ENCODE results near the gene DEFB127.

- no peak for TF ChIP-seq SP1 (IDR thresholded peaks at IDR 0.05)
- no peak for TF ChIP-seq FOXM1 (IDR thresholded peaks at IDR 0.05; ENCODE audit: borderline replicate concordance)
- no peak for TF ChIP-seq FOXA1 (IDR thresholded peaks at IDR 0.05)
- TF ChIP-seq TARDBP (IDR thresholded peaks at IDR 0.05) = no peak
- TF ChIP-seq NFRKB (IDR thresholded peaks at IDR 0.05) = no peak
- TF ChIP-seq, protein P1, sequence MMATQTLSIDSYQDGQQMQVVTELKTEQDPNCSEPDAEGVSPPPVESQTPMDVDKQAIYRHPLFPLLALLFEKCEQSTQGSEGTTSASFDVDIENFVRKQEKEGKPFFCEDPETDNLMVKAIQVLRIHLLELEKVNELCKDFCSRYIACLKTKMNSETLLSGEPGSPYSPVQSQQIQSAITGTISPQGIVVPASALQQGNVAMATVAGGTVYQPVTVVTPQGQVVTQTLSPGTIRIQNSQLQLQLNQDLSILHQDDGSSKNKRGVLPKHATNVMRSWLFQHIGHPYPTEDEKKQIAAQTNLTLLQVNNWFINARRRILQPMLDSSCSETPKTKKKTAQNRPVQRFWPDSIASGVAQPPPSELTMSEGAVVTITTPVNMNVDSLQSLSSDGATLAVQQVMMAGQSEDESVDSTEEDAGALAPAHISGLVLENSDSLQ (IDR thresholded peaks at IDR 0.05) = no peak
- no peak for TF ChIP-seq SUZ12 (IDR thresholded peaks at IDR 0.05)
- TF ChIP-seq ELF4 (IDR thresholded peaks at IDR 0.05) = no peak
- no peak for TF ChIP-seq FOXK2 (IDR thresholded peaks at IDR 0.05)
- TF ChIP-seq ZNF384 (IDR thresholded peaks at IDR 0.05) = no peak
- TF ChIP-seq ARNT (IDR thresholded peaks at IDR 0.05) = no peak
Measured at GRCh38 chr20:117518-117917, 39.7 kb upstream of the DEFB127 start.

Data from HEK293T (cell line).